Rectal smooth muscle tissue (tissue), 1 donor: Measurements from ENCODE around the gene ALKBH5.

Experiments
- H3K27ac ChIP-seq: one replicate; pipeline ENCODE4 v1.7.0; 2013; ENCODE audit warnings: low read depth, low read length, inconsistent platforms
- H3K27me3 ChIP-seq: one replicate; pipeline ENCODE4 v1.7.0; 2013; ENCODE audit warnings: low read length; ENCODE audit not compliant: control insufficient read depth, insufficient read depth
- H3K36me3 ChIP-seq: one replicate; pipeline ENCODE4 v1.7.0; 2013; ENCODE audit warnings: low read length; ENCODE audit not compliant: control insufficient read depth, insufficient read depth
- H3K4me1 ChIP-seq: one replicate; pipeline ENCODE4 v1.7.0; 2013; ENCODE audit warnings: low read length; ENCODE audit not compliant: control insufficient read depth, insufficient read depth
- H3K4me3 ChIP-seq: one replicate; pipeline ENCODE4 v1.7.0; 2013; ENCODE audit warnings: low read length
- H3K9ac ChIP-seq: one replicate; pipeline ENCODE4 v1.7.0; 2013; ENCODE audit warnings: low read length

ALKBH5 gene

DNA sequence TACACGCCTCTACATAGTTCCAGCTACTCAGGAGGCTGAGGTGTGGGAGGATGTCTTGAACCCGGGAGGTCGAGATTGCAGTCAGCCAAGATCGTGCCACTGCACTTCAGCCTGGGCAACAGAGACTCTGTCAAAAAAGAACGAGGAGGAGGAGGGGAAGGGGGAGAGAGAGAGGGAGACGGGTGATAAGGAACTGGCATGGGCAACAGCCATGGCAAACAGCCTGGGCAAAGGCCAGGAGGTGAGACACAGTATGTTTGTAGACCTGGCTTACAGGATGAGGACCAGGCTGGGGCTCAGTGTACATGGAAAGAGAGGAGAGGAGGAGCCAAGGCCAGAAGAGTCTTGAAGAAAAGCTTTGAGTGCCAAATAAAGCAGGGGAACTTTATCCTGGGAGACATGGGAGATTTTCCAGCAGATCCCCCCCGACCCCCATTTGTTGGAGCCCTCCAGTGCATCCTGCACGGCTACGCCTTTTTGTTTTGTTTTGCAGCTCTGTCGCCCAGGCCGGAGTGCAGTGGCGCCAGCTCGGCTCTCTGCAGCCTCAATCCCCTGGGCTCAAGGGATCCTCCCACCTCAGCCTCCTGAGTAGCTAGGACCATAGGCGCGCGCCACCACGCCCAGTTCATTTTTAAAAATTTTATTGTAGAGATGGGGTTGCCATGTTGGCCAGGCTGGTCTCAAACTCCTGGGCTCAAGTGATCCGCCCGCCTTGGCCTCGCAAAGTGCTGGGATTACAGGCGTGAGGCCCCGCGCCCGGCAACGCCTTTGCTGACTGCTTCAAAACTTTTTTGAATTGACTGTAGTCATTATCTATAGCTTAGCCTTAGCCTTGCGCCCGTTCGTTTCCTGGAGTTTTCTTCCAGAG, 1.3 kb upstream of the ALKBH5 start:
- peak overlapping the region; percentile 80 for H3K4me3 ChIP-seq
- H3K27ac ChIP-seq: peak overlapping the region; percentile 96
- H3K27me3 ChIP-seq: no peaks in the 10 kb centered on the region
- peak overlapping the region; percentile 57 for H3K9ac ChIP-seq
- peaks cover 15% of the 10 kb centered on the region for H3K4me1 ChIP-seq
- H3K36me3 ChIP-seq: no peaks in the 10 kb centered on the region

DNA sequence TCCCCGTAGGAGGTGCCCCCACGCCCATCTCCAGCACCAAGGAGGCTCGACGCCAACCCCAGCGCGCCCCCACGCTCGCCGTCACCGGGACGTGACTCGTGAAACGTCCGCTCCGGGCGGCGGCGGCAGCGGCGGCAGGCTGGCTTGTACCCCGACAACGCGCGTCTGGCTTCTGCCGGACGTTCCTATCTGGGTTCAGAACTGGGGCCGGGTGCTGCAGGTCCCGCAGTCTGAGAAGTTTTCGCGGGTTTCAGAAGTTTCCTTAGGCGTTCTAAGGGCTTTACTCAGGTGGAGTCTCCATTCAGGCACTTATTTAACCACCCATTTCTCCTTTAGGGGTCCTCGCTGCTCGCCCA, 672 bp upstream of the ALKBH5 start:
- H3K9ac ChIP-seq: peak overlapping the region; percentile 57
- no peaks in the 10 kb centered on the region for H3K36me3 ChIP-seq
- H3K27ac ChIP-seq: peak overlapping the region; percentile 96
- peak overlapping the region; percentile 80 for H3K4me3 ChIP-seq
- H3K27me3 ChIP-seq: no peaks in the 10 kb centered on the region
- H3K4me1 ChIP-seq: peaks cover 20% of the 10 kb centered on the region

- Histone ChIP-seq H3K9ac (peak overlapping the region; percentile 55), H3K4me1 (peaks cover 27% of the 10 kb centered on the region), H3K4me3 (peak overlapping the region; percentile 80), H3K27ac (peak overlapping the region; percentile 96), H3K36me3 (no peaks in the 10 kb centered on the region), H3K27me3 (no peaks in the 10 kb centered on the region)
Measured at GRCh38 chr17:18184143-18185031, 759 bp downstream of the ALKBH5 start.

GRCh38 chr17:18185391-18185790, 1.8 kb downstream of the ALKBH5 start:
- Histone ChIP-seq H3K27me3 (no peaks in the 10 kb centered on the region), H3K36me3 (peaks cover 4% of the 10 kb centered on the region), H3K4me3 (peak overlapping the region; percentile 80), H3K4me1 (peaks cover 34% of the 10 kb centered on the region), H3K27ac (peak overlapping the region; percentile 55), H3K9ac (no peak overlapping the region)

DNA sequence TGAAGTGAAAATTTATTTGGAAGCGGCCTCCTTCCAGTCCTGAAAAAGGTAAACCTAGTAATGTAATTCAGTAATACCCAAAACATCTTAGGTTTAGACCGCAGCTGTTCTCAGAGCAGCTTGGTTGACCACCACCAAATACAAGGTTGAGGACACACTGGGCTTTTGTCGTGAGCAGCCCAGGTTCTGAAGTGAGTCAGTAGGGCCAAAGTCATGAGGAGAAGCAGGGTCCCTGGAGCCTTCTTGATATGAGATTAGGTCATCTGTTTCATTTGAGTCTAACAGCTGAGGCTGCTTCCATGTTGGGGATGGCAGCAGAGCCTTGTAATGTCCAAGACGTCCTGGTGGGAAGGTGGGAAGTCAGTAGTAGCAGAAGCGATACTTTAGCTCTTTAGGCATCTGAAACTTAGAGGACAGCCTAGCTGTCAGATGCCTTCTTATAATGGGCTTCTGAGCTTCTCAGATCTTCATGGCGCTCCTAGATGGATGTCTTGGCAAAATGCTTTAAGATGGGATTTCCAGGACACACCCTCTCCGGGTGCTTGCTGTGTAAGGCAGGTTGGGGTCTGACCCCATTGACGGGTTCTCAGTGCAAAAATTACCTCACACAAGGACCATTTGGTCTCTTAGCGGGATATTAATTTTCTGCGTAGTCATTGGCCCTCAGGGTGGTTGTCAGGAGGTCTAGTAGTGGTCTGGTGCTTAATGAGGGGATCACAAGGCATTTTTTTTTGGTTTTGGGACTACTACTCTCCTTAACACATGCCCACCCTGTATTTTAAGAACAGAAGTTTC, 2.4 kb downstream of the ALKBH5 start:
- Histone ChIP-seq H3K27ac (peak overlapping the region; percentile 55), H3K27me3 (no peaks in the 10 kb centered on the region), H3K4me3 (peak overlapping the region; percentile 80), H3K36me3 (peaks cover 4% of the 10 kb centered on the region), H3K4me1 (peaks cover 40% of the 10 kb centered on the region), H3K9ac (no peak overlapping the region)

GRCh38 chr17:18186627-18186982, 3.0 kb downstream of the ALKBH5 start:
- Histone ChIP-seq H3K4me3 (peak overlapping the region; percentile 80), H3K27me3 (no peaks in the 10 kb centered on the region), H3K36me3 (peaks cover 4% of the 10 kb centered on the region), H3K9ac (no peak overlapping the region), H3K27ac (peak overlapping the region; percentile 21), H3K4me1 (peaks cover 45% of the 10 kb centered on the region)

DNA sequence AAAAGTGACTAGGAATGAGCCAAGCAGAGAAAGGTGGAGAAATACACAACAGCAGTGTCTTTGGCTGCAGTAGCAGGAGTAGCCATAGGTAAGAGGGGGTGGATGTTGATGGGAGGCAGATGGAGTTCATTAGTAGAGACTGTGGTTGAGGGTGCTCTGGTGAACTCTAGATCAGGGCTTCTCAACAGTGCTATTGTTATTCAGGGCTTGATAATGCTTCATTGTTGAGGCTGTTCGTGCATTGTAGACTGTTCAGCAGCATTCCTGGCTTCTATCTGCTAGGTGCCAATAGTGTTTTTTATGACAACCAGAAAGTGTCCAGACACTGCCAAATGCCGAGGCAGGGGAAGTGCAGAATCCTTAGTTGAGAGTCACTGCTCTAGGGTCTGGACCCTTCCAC, 3.6 kb downstream of the ALKBH5 start:
- H3K4me1 ChIP-seq: peaks cover 46% of the 10 kb centered on the region
- peaks cover 6% of the 10 kb centered on the region for H3K36me3 ChIP-seq
- H3K27me3 ChIP-seq: no peaks in the 10 kb centered on the region
- H3K4me3 ChIP-seq: peak overlapping the region; percentile 80
- H3K27ac ChIP-seq: peak overlapping the region; percentile 21
- H3K9ac ChIP-seq: no peak overlapping the region

GRCh38 chr17:18187821-18188761, 4.5 kb downstream of the ALKBH5 start:
- Histone ChIP-seq H3K27ac (peak overlapping the region; percentile 69), H3K4me3 (peak overlapping the region; percentile 80), H3K27me3 (no peaks in the 10 kb centered on the region), H3K9ac (no peak overlapping the region), H3K36me3 (peaks cover 6% of the 10 kb centered on the region), H3K4me1 (peaks cover 44% of the 10 kb centered on the region)

GRCh38 chr17:18190628-18191235, 7.1 kb downstream of the ALKBH5 start:
- peaks cover 44% of the 10 kb centered on the region for H3K4me1 ChIP-seq
- peak overlapping the region; percentile 14 for H3K4me3 ChIP-seq
- H3K36me3 ChIP-seq: peaks cover 17% of the 10 kb centered on the region
- H3K27ac ChIP-seq: no peak overlapping the region
- H3K27me3 ChIP-seq: no peaks in the 10 kb centered on the region
- H3K9ac ChIP-seq: no peak overlapping the region

DNA sequence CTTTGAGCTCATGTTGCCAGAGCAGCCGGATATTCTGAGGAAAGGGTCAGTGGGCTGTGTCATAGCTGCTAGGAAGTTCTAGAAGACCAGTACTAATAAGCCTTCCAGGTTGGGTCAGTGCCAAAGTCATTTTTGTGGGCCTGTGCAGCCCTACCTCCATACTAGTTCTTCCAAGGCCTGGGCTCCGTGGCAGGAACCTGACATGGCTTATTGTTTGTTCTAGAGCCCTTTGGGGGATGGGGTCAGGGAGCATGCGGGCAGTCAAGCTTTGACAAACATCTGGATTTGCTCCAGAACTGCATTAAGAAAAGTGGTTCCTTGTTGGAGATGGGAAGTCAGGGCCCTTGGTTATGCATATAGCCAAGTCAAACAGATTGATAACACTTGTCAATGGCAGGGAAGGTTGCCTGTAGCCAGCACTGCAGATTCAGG, 7.6 kb downstream of the ALKBH5 start:
- no peaks in the 10 kb centered on the region for H3K27me3 ChIP-seq
- H3K4me1 ChIP-seq: peaks cover 42% of the 10 kb centered on the region
- no peak overlapping the region for H3K9ac ChIP-seq
- H3K27ac ChIP-seq: peak overlapping the region; percentile 4
- peaks cover 21% of the 10 kb centered on the region for H3K36me3 ChIP-seq
- H3K4me3 ChIP-seq: no peak overlapping the region

- no peak overlapping the region for H3K9ac ChIP-seq
- no peak overlapping the region for H3K4me3 ChIP-seq
- no peak overlapping the region for H3K27ac ChIP-seq
- no peaks in the 10 kb centered on the region for H3K27me3 ChIP-seq
- H3K36me3 ChIP-seq: peaks cover 22% of the 10 kb centered on the region
- peaks cover 36% of the 10 kb centered on the region for H3K4me1 ChIP-seq
Measured at GRCh38 chr17:18191967-18192366, 8.3 kb downstream of the ALKBH5 start.
